Large intestine (tissue), 3 donors: ENCODE results near the gene NTMT1. TPM values are rescaled to one million over a fixed set of nuclear protein-coding genes. Genes with fewer than 3 reads are reported as not detected.
"Not testable (repeated sequence)": the region's sequence is repeated elsewhere in the genome, so short reads cannot be mapped to it uniquely, and the experiment has no call there.

Experiments used
- DNase-seq, 2 donors: peaks; one replicate each; pipeline versions ENCODE4 v3.0.0 to v3.0.0-alpha.2; 2013
- H3K27ac ChIP-seq: one replicate; pipeline ENCODE4 v1.5.1; 2013; ENCODE audit warnings: low read length
- H3K27me3 ChIP-seq: 2 replicates; pipeline ENCODE4 v1.6.1; 2013; ENCODE audit warnings: low read length; ENCODE audit not compliant: control insufficient read depth, insufficient read depth
- H3K36me3 ChIP-seq: 2 replicates; pipeline ENCODE4 v1.6.1; 2013; ENCODE audit warnings: low read length; ENCODE audit not compliant: control insufficient read depth, insufficient read depth
- H3K4me1 ChIP-seq: one replicate; pipeline ENCODE4 v1.6.1; 2013; ENCODE audit warnings: low read length; ENCODE audit not compliant: control insufficient read depth, insufficient read depth
- H3K4me3 ChIP-seq: one replicate; pipeline ENCODE4 v1.5.1; 2013; ENCODE audit warnings: low read length
- H3K9me3 ChIP-seq: one replicate; pipeline ENCODE4 v1.6.1; 2013; ENCODE audit warnings: mild to moderate bottlenecking, low read depth, low read length, moderate library complexity; ENCODE audit not compliant: control insufficient read depth
- WGBS: methylation state at CpG from one replicate; pipeline ENCODE4 v1.1.5; 2013; ENCODE audit warnings: low lambda C conversion rate; ENCODE audit not compliant: insufficient coverage; 5-methylcytosine and 5-hydroxymethylcytosine counted together
- polyA plus RNA-seq: library from polyadenylated mRNA; unstranded; fragments of 120-200 nt; gene quantifications from one replicate; pipeline ENCODE4 v1.2.1, GENCODE V29; 2013

NTMT1 gene
- polyA plus RNA-seq, 1 donor, result 45.3 TPM

GRCh38 chr9:129628709-129629108, 2.7 kb downstream of the NTMT1 start:
- DNase-seq, result no peak
- peaks cover 40% of the 10 kb centered on the region for H3K36me3 ChIP-seq
- H3K9me3 ChIP-seq, result no peaks in the 10 kb centered on the region
- H3K4me1 ChIP-seq, result peaks cover 17% of the 10 kb centered on the region
- H3K27ac ChIP-seq, result no peak overlapping the region
- no CpG with 5 or more reads among the region's 6 CpGs for WGBS
- no peak overlapping the region for H3K4me3 ChIP-seq
- H3K27me3 ChIP-seq, result no peaks in the 10 kb centered on the region

GRCh38 chr9:129629251-129629820, 3.4 kb downstream of the NTMT1 start:
- no CpG with 5 or more reads among the region's 8 CpGs for WGBS
- DNase-seq, result no peak
- Histone ChIP-seq H3K9me3 (no peaks in the 10 kb centered on the region), H3K4me3 (no peak overlapping the region), H3K36me3 (peaks cover 46% of the 10 kb centered on the region), H3K4me1 (peaks cover 17% of the 10 kb centered on the region), H3K27me3 (no peaks in the 10 kb centered on the region), H3K27ac (no peak overlapping the region)

DNA sequence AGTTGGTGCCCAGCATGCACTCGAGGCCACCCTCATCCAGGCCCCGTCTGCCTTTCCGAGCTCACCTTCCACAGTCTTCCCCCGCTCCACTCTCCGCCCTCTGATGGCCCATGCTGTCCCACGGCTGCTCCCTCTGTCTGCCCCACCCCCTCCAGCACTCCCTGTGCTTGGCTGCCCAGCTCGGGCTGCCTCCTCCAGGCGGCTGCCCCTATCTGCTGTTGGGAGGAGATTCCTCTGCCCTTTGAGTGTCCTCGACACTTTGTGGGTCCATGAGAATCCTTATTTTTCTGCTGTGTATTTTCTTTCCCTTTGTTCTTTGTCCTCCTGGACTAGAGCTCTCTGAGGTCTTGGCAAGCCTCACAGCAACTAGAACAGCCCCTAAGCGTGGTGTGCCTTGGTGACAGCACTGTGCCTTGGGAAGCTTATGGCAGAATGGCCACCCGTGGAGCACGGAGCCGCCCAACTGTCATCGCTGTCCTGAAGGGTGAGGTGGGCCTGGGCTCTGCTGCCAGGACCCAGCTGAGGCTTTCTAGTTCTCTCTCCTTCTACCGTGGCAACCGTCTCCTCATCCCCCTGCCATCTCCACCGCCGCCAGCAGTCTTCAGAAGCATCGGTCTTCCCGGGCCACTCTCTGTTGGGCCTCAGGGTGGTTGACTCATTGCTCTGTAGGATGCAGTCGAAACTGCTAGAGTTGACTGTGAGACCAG, 5.2 kb downstream of the NTMT1 start:
- H3K9me3 ChIP-seq, result no peaks in the 10 kb centered on the region
- WGBS, result 80% methylated on average over 1 of the region's 21 CpGs
- DNase-seq, result no peak
- H3K27me3 ChIP-seq, result no peaks in the 10 kb centered on the region
- no peak overlapping the region for H3K4me3 ChIP-seq
- H3K27ac ChIP-seq, result no peak overlapping the region
- H3K4me1 ChIP-seq, result peaks cover 17% of the 10 kb centered on the region
- H3K36me3 ChIP-seq, result peaks cover 62% of the 10 kb centered on the region

DNA sequence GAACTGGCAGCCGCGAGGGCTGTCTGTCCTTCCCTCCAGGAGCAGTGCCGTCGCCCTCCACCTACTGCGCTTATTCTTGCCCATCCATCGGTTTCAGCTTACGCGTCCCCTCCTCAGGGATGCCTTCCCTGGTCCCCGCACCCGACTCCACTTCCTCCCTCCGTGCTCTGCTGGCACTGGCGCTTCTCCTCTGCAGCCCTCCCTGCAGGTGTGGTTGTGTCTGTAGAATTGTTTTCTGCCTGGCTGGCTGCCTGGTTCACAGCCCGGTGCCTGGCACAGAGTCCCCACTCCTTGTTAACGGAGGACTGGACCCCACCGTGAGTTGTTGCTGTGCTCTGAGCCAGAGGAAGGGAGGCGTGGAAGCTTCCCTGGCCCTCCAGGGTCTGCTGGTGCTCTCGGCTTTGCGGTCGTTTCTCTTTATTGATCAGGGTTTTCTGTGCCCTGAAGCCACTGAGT, 5.7 kb downstream of the NTMT1 start:
- Histone ChIP-seq H3K4me3 (no peak overlapping the region), H3K36me3 (peaks cover 64% of the 10 kb centered on the region), H3K27ac (no peak overlapping the region), H3K27me3 (no peaks in the 10 kb centered on the region), H3K9me3 (no peaks in the 10 kb centered on the region), H3K4me1 (peaks cover 17% of the 10 kb centered on the region)
- no CpG with 5 or more reads among the region's 19 CpGs for WGBS
- DNase-seq, result no peak

- H3K36me3 ChIP-seq, result peaks cover 72% of the 10 kb centered on the region
- no peaks in the 10 kb centered on the region for H3K9me3 ChIP-seq
- H3K27me3 ChIP-seq, result no peaks in the 10 kb centered on the region
- no peak for DNase-seq
- no peak overlapping the region for H3K4me3 ChIP-seq
- no peak overlapping the region for H3K27ac ChIP-seq
- peaks cover 13% of the 10 kb centered on the region for H3K4me1 ChIP-seq
- no CpG with 5 or more reads among the region's 13 CpGs for WGBS
Observed at GRCh38 chr9:129632460-129632859, 6.5 kb downstream of the NTMT1 start.

- H3K4me1 ChIP-seq, result peaks cover 6% of the 10 kb centered on the region
- no peaks in the 10 kb centered on the region for H3K9me3 ChIP-seq
- H3K27ac ChIP-seq, result no peak overlapping the region
- H3K36me3 ChIP-seq, result peaks cover 72% of the 10 kb centered on the region
- H3K27me3 ChIP-seq, result no peaks in the 10 kb centered on the region
- DNase-seq, result no peak
- no CpG with 5 or more reads among the region's 4 CpGs for WGBS
- no peak overlapping the region for H3K4me3 ChIP-seq
Observed at GRCh38 chr9:129633207-129633606, 7.2 kb downstream of the NTMT1 start.

DNA sequence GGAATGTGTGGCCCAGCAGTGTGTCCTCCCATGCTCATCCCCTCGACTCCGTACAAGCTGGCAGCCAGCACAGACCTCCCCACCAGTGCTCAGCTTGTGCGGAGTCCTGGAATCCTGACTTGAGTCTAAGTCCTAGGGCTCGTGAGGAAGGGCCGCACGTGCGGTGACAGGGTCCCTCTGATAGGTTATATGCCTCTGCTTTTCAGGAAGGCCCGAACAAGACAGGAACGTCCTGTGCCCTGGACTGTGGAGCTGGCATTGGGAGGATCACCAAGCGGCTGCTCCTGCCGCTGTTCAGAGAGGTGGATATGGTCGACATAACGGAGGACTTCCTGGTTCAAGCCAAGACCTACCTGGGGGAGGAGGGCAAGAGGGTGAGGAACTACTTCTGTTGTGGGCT, 7.9 kb downstream of the NTMT1 start:
- WGBS, result no CpG with 5 or more reads among the region's 13 CpGs
- Histone ChIP-seq H3K9me3 (no peaks in the 10 kb centered on the region), H3K4me1 (peaks cover 3% of the 10 kb centered on the region)

DNA sequence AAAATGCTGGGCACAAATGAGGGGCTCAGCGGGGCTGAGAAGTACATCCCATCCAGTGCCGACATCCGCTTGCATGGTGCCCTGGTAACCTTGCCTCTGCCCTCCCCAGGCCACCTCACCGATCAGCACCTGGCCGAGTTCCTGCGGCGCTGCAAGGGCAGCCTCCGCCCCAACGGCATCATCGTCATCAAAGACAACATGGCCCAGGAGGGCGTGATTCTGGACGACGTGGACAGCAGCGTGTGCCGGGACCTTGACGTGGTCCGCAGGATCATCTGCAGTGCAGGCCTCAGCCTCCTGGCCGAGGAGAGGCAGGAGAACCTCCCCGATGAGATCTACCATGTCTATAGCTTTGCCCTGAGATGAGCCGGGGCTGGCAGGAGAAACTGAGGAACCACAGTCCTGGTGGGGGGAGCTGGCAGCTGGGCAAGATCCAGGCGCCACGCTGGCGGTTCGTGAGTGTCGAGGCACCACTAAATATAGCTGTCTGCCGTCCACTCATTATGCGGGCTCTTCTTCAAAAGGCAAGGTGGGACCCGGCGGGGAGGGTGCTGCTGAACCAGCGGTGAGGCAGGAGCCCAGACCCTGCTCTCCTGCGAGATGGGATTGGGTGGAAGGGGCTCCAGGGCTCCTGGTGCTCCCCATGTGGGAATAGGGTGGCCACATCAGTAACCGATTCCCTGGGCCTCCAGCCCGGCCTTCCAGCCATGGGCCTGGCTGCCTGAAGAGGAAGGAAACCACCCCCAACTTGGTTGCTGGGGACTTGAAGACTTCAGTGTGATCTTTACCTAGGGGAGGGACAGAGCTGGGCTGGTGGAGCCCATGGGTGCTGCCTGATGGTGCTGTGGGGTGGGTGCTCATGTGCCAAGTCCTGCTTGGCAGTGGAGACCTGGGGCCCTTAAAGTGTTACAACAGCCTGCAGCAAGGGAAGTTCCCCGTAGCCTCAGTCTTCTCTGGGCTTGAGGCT, 9.4 kb downstream of the NTMT1 start:
- Histone ChIP-seq H3K36me3 (peaks cover 77% of the 10 kb centered on the region), H3K4me1 (peaks cover 2% of the 10 kb centered on the region), H3K4me3 (no peak overlapping the region), H3K9me3 (no peaks in the 10 kb centered on the region), H3K27ac (no peak overlapping the region), H3K27me3 (no peaks in the 10 kb centered on the region)
- no CpG with 5 or more reads among the region's 34 CpGs for WGBS
- no peak for DNase-seq

More for the DNA sequence above, 7.9 kb downstream of the NTMT1 start:
- Histone ChIP-seq H3K27me3 (no peaks in the 10 kb centered on the region), H3K36me3 (peaks cover 75% of the 10 kb centered on the region), H3K4me3 (no peak overlapping the region), H3K27ac (no peak overlapping the region)
- no peak for DNase-seq

- Histone ChIP-seq H3K36me3 (peaks cover 76% of the 10 kb centered on the region), H3K4me1 (peaks cover 11% of the 10 kb centered on the region)
- DNase-seq, H3K4me3 ChIP-seq, H3K9me3 ChIP-seq, H3K27ac ChIP-seq, H3K27me3 ChIP-seq: not testable (repeated sequence)
- WGBS, result no CpG with 5 or more reads among the region's 10 CpGs
Observed at GRCh38 chr9:129636343-129636742, 10.4 kb downstream of the NTMT1 start.

- Histone ChIP-seq H3K4me1 (peaks cover 11% of the 10 kb centered on the region), H3K27me3 (no peaks in the 10 kb centered on the region), H3K36me3 (peaks cover 68% of the 10 kb centered on the region), H3K4me3 (no peak overlapping the region), H3K9me3 (no peaks in the 10 kb centered on the region), H3K27ac (no peak overlapping the region)
- no CpG with 5 or more reads among the region's 9 CpGs for WGBS
- no peak for DNase-seq
Observed at GRCh38 chr9:129637102-129637501, 11.1 kb downstream of the NTMT1 start.
